ELR (cell line): ENCODE data around the gene TBC1D5.
"Not testable (repeated sequence)": the region's sequence is repeated elsewhere in the genome, so short reads cannot be mapped to it uniquely, and the experiment has no call there.

Experiments
- DNase-seq: peaks from one replicate; pipeline ENCODE4 v3.0.0-alpha.2; 2015; ENCODE audit warnings: low read depth

The TBC1D5 gene

DNA sequence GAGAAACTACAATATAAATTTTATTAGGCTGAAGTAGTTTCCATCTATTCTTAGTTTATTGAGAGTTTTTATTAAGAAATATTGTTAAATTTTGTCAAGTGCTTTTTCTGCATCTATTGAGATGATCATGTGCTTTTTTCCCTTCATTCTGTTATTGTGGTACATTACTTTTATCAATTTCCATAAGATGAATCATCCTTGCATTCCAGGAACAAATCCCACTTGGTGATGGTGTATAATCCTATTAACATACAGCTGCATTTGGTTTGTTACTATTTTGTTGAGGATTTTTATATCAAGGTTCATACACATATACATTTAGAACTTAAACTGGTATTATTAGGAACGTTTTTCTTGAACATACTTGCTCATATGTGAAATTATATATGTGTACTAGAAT is 199.8 kb downstream of the TBC1D5 start:
- no peak for DNase-seq

GRCh38 chr3:17539436-17539835 is 203.0 kb downstream of the TBC1D5 start:
- DNase-seq, result no peak

DNA sequence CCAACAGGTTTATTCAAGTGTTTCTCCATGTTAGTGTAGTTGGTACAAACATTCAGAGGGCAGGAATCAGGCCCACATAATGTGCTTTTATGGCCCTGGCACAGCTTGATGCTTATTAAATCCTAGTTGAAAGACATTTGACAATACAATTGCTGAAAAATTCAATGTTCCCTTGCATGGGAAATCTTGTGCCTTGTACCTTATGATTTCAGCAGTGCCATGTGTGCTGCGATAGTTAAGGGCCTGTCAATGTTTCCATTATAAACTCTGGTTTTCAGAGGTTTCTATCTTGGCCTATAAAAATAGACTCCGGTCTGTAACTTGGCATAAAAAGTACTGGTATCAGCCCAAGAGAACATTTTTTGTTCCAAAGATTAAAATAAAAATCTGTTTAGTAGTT is 207.2 kb downstream of the TBC1D5 start:
- no peak for DNase-seq

DNA sequence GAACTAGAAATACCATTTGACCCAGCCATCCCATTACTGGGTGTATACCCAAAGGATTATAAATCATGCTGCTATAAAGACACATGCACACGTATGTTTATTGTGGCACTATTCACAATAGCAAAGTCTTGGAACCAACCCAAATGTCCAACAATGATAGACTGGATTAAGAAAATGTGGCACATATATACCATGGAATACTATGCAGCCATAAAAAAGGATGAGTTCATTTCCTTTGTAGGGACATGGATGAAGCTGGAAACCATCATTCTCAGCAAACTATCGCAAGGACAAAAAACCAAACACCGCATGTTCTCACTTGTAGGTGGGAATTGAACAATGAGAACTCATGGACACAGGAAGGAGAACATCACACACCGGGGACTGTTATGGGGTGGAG is 210.0 kb downstream of the TBC1D5 start:
- not testable (repeated sequence) for DNase-seq

- DNase-seq, result no peak
Measured at GRCh38 chr3:17529677-17530076, 212.8 kb downstream of the TBC1D5 start.

- no peak for DNase-seq
Measured at GRCh38 chr3:17518189-17519059, 224.0 kb downstream of the TBC1D5 start.

GRCh38 chr3:17515445-17516234 is 226.8 kb downstream of the TBC1D5 start:
- no peak for DNase-seq

- no peak for DNase-seq
Measured at GRCh38 chr3:17514597-17514996, 227.8 kb downstream of the TBC1D5 start.

GRCh38 chr3:17510265-17510664 is 232.2 kb downstream of the TBC1D5 start:
- DNase-seq, result no peak

GRCh38 chr3:17508180-17508752 is 234.2 kb downstream of the TBC1D5 start:
- no peak for DNase-seq

DNA sequence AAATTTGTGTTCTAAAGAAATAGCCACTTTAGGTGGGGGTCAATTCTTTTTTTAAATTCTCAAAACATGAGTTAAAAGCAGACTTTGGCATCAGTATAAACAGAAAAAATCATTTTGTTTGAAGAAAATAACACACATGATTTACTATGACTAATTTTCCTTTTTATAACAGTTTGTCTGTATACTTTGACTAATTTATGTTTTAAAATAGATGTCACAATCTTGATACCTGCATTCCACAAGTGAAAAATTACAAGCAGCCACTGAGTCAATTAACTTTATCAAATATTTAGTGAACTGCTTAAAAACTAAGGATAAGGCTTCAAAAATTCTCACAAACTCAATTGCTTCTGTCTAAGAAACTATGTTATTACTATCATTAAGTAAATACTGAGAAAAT is 235.0 kb downstream of the TBC1D5 start:
- DNase-seq, result no peak

GRCh38 chr3:17505856-17506255 is 236.6 kb downstream of the TBC1D5 start:
- DNase-seq, result peak; percentile 67

- no peak for DNase-seq
Measured at GRCh38 chr3:17501745-17502144, 240.7 kb downstream of the TBC1D5 start.

DNA sequence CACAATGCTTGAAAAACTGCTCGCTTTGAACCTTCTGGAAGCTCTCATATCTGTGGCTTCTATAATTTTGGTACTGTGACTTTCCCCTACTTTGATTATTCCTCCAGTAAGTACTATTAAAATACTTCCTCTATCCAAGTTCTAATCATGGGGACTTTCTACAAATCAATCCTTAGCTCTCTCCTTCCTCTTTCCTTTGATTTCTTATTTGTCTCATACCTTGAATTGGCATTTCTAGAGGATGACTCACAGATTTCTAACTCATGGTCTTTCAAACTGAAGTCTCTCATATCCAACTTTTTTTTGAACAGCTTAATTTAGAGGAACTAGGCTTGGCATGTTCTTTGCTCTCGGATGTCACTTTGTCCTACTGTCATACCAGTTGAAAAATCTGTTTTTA is 241.8 kb downstream of the TBC1D5 start:
- peak; percentile 73 for DNase-seq

DNA sequence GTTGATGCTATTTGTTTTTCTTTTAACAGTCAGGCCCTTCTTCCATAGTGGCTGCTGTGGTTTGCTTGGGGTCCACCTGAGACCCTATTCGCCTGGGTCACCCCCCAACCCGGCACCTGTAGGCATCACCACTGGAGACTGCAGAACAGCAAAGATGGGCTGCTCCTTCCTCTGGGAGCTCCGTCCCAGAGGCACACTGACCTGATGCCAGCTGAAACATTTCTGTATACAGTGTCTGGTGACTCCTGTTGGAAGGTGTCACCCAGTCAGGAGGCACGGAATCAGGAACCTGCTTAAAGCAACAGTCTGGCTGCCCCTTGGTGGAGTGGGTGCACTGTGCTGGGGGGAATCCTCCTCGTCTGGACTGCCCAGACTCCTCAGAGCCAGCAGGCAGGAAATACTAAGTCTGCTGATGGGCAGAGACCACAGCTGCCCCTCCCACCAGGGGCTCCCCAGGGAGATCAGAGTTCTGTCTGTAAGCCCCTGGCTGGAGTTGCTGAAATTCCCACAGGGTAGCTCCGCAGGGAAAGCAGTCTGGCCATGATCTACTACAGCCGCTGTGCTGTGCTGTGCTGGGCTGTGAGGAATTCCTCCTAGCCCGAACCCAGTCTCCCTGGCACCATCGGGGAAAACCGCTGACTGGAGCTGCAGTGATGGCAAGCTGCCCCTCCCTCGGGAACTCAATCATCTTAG is 248.2 kb downstream of the TBC1D5 start:
- DNase-seq, result no peak

GRCh38 chr3:17491601-17492000 is 250.8 kb downstream of the TBC1D5 start:
- DNase-seq, result peak; percentile 74

- DNase-seq, result not testable (repeated sequence)
Measured at GRCh38 chr3:17491190-17491589, 251.2 kb downstream of the TBC1D5 start.

DNA sequence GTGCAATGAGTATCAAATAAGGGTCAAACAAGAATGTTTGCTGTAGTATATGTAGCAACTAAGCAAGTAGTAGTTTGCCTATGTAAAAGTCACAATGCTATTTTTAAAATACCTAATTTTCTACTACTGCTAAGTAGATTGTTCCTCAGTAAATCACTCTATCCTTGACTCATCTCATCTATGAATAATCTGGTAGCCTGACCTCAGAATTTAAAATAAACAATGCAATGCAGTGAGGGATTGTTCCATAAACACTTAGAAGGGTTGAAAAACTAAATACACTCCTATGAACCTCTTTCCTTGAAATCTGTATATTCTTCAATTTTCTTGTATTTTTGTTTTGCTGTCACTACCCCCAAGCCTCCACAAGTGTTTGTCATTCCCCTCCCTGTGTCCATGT is 253.3 kb downstream of the TBC1D5 start:
- DNase-seq, result peak; percentile 80

- DNase-seq, result no peak
Measured at GRCh38 chr3:17481116-17481515, 261.3 kb downstream of the TBC1D5 start.

DNA sequence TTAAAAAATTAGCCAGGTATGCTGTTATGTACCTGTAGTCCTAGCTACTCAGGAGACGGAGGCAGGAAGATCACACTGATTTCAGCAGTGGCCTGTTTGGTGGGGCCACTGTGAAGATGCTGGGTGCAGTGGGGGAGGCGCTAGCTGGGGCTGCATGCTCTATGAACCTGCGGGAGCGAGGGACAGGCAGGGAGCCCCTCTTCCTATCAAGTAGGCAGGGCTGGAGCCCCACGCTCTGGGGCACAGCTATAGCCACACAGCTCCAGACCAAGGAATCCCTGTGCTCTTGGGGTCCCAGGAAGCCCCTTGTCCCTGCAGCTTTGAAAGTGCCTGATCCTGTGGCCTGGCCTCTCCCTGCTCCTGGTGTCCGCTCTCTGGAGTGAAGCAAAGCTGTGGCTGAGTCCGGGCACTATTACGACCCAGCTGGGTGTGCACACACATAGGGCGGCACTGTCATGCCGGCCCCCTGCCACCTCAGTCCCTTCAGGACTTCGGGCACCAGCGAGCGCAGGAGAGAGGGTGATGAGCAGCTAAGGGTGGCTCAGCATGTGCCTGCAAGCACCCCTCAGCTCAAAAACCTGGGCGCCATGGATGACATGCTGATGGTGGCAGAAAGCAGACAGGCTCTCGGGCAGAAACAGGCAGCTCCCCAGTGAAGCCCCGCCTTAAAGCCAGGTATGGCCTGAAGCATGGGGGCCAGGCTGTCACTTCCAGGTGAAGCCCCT is 262.6 kb downstream of the TBC1D5 start:
- no peak for DNase-seq

DNA sequence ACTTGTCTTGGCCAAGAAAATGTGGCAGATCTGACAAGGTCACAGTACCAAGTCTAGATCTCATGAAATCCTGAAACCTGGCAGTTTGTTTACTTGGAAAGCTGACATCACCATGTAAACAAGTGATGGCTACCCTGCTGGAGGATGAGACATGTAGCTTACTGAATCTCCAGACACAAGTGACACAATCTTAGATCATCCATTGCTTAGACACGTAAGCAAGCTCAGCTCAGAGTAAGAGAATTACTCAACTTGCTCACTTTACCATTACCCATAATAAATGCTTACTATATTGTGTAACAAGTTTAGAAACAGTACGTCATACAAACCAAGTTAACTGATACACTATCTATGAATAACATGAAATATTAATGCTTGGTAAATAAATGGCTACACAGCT is 263.8 kb downstream of the TBC1D5 start:
- DNase-seq, result peak; percentile 91

GRCh38 chr3:17473761-17474160 is 268.7 kb downstream of the TBC1D5 start:
- peak; percentile 45 for DNase-seq
